Stimulated activated CD8-positive, alpha-beta memory T cell treated with anti-CD3 and anti-CD28 coated beads, Interleukin-12 subunit alpha, Interleukin-12 subunit beta, amount 100 ng/mL, for 24 hours (primary cell): Measurements from ENCODE around the gene ELL.

Source experiments
- DNase-seq: peaks from one replicate; pipeline ENCODE4 v3.0.0-alpha.2; 2020; ENCODE audit errors: extremely low read depth

Gene ELL

GRCh38 chr19:18397242-18398202 is 124.3 kb downstream of the ELL start, which contains the start of gene LRRC25:
Gene LRRC25 (minus strand): TSS chr19:18397622. CDS start chr19:18396963, 659 bp downstream.
- DNase-seq, result no peak

- no peak for DNase-seq
Observed at GRCh38 chr19:18396471-18397241, 125.2 kb downstream of the ELL start.

- DNase-seq, result no peak
Observed at GRCh38 chr19:18393836-18394235, 128.0 kb downstream of the ELL start.

- no peak for DNase-seq
Observed at GRCh38 chr19:18392926-18393325, 128.9 kb downstream of the ELL start.
